Dermis microvascular lymphatic vessel endothelial cell (primary cell): Measurements from ENCODE around the gene FAP. TPM values are rescaled to one million over a fixed set of nuclear protein-coding genes. Genes with fewer than 3 reads are reported as not detected.
A peak's percentile ranks its signal among the peaks of the same experiment; 100 is the strongest.

Source experiments
- DNase-seq, 2 donors: peaks; one replicate each; pipeline versions ENCODE4 v3.0.0 to v3.0.0-alpha.2; 2010; ENCODE audit warnings: low read depth in 2 of 2
- total RNA-seq: library from RNA; depleted of rRNA; stranded (reverse); fragments of >200 nt; gene quantifications from 2 replicates; pipeline ENCODE4 v1.2.1, GENCODE V29; 2014

Gene FAP
- total RNA-seq, 1 donor from 2014 or later, result 1.3 TPM

DNA sequence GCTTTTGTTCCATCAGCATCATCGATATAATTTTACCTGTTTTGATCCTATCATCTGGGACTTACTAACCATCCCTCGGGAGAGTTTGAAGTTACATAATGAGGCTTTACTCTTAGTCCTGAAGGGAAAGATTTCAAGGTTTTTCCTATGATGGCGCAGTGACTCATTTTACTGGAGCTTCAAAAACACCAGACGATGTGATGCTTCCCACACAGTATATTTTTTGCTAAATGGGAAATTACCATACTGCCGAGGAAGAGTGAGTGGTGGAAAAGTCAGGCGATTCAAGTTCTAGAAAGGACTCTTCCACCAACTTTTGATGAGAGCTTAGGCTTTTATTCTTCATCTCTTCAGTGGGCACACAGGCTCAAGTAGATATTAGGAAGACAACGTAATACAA, 46.6 kb downstream of the FAP start:
- no peak for DNase-seq

DNA sequence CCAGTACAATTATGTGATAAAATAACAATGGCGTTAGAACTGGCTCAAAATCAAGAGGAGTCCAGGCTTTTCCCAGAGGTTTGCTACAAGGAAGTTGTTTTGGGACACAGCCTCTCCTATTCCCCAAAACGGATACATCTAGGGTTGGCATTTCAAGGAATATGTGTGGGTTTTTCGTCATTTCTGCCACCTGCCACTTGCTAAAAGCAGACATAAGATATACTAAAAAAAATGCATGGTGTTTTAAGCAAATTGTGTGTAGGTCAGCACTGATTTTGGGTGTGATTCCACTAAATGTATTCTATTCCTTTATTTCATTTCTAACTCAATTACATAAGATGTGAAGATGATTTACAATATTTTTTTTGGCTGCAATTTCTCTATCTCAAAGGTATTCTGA, 54.8 kb downstream of the FAP start:
- DNase-seq, result no peak

DNA sequence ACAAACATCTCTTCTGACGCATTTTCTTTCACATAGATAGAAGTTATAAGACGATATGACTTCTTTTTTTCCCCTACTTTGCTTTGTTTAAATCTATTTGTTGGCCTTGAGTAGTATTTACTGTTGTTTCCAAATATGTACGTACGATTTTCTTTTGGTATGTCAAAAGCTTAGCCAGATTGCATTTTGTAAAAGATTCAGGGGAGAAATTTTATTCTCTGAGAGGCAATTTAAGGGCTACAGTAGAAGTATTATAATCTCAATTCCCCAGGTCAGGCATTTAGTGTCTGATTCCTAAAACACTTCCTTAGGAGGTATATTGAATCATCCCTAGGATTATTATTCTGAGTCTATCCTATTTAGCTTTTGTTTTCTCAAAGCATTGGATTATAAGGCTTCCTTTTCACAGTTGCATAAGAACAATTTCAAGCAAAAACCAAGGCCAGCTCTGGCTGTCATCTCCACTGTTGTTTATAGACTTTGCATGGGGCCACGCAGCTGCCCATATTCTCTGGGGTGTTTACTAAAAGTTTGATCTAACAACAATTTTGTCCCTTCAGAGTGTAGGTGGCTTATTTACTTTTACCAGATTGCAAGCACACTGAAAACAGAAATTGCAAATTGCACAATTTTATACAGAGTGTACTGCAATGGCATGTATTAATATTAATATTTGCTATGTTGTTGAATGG, 57.6 kb downstream of the FAP start:
- DNase-seq, result no peak

- peak; percentile 12 to 41 for DNase-seq
Measured at GRCh38 chr2:162184821-162185450, 58.3 kb downstream of the FAP start.

GRCh38 chr2:162184359-162184758, 58.9 kb downstream of the FAP start:
- DNase-seq, result no peak

- DNase-seq, result no peak
Measured at GRCh38 chr2:162182395-162182794, 60.9 kb downstream of the FAP start.

DNA sequence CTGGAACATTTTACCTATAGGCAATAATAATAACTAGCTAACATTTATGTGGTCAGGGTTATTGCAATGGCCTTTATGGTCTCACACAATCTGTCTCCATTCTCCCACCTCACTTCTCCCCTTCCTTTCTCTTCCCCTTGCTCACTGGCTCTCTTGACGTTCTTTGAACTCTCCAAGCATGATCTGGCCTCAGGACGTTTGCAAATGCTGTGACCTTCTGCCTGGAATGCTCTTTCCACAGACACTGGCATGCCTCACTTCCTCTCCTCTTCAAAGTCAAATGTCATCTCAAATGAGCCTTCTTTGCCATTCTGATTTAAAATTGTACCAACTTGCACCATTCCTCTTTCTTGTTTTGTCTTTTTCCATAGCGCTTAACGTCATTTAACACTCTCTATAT, 65.9 kb downstream of the FAP start:
- no peak for DNase-seq

- DNase-seq, result no peak
Measured at GRCh38 chr2:162175714-162176113, 67.5 kb downstream of the FAP start.

DNA sequence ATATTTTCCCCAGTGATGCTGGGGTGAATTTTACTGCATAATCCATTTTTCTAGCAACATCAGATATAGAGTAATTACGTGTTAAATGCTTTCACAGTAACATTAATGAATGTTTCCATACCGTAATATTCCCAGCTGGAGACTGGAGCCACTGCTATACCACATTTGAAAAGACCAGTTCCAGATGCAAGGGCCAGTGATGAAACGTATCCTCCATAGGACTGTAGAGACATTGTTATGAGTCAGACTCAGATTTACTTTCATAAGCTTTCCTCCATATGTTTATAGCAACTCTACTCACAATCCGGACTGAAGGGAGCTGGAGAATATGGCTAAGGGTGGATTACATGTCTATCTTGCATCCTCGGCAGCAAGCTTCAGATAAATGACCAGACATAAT, 68.5 kb downstream of the FAP start:
- no peak for DNase-seq

GRCh38 chr2:162172802-162173370, 70.4 kb downstream of the FAP start:
- DNase-seq, result no peak

- no peak for DNase-seq
Measured at GRCh38 chr2:162166745-162167144, 76.5 kb downstream of the FAP start.

DNA sequence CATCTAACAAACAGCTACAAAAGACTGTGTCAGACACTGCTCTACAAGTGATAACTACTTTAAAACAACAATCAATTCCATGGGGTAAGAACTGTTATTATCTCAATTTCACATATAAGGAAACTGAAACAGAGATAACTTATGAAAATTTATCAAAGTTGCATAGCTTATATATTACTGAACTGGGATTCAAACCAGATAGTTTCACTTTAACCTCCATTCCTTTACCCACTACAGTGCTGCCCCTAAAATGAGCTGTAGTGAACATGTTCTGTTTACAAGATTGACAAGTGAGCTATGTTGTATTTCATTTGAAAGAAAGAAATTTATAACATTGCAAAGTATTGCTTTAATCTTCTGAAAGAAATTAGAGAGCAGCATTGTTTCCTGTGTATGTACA, 77.1 kb downstream of the FAP start:
- no peak for DNase-seq

DNA sequence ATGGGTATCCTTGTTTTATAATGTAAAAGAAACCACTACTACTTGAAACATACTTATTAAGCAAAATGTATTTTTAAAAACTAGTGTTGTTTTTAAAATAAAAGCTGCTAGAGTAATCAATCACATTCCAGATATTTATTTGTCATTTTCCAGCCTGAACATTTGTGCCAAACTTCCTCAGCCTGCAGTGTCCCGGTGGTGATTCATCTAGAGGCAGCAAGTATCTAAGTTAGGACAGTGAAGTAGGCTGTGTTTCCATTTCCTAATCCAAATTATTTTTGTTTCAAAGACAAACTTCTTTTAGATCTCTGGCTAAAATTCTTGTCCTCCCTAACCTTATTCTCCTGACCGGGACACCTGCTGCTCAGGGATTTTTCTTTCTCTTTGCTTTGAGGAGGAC, 78.4 kb downstream of the FAP start:
- no peak for DNase-seq

DNA sequence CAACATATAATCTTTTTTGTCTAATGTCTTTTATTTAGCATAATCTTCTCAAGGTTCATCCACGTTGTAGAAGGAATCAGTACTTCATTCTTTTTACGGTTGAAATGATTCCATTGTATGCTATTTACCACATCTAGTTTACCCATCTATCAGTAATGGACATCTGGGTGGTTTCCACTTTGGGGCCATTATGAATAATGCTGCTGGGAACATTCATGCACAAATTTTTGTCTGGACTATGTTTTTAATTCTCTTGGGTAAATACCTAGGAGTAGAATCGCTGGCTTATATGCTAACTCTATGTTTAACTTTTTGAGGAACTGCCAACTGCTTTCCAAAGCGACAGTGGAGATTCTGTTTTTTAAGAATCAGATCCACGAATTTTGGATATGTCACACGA, 83.8 kb downstream of the FAP start:
- no peak for DNase-seq

DNA sequence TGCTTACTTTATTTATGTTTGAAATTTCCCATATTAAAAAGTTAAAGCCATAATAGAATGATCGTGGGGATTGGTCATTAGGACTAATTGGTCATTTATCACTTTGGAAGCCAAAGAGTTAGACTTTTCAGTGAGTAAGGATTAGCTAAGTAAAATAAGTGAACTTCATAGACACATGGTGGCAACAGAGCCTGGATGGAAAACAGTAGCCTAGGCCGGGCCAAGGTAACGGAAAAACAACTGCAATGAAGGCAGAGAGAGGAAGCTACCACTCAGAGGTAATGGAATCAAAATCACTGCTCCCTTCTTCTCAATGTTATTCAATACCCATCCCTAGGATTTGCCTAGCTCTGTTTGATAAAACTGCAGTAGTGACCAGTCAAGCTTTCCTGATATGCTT, 87.1 kb downstream of the FAP start:
- no peak for DNase-seq

- DNase-seq, result no peak
Measured at GRCh38 chr2:162155093-162155492, 88.2 kb downstream of the FAP start.

GRCh38 chr2:162153608-162154224, 89.5 kb downstream of the FAP start:
- DNase-seq, result peak; percentile 7 to 64

DNA sequence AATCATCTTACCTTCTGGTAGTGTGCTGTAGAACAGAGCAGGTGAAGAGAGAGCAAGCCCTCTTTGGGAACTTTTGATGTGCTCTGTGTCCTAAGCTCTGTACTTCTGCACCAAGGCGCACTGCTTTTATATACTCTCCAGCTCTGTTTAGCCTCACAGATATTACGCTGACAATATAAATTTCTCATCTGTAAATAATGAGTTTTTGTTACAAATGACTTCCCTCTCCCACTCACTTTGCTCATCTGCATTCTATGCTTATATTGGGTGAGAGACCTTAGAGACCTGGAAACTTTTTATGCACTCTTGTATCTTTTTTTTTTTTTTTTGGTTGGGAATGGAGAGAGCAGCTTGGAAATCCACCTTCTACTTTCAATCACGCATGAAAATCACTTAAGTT, 91.1 kb downstream of the FAP start, which contains the start of gene GCG:
Gene GCG, minus strand, starts transcription at position 101 of the 400 bp plus-strand sequence. CDS start 3,069 bp downstream, outside the sequence.
- DNase-seq, result no peak

DNA sequence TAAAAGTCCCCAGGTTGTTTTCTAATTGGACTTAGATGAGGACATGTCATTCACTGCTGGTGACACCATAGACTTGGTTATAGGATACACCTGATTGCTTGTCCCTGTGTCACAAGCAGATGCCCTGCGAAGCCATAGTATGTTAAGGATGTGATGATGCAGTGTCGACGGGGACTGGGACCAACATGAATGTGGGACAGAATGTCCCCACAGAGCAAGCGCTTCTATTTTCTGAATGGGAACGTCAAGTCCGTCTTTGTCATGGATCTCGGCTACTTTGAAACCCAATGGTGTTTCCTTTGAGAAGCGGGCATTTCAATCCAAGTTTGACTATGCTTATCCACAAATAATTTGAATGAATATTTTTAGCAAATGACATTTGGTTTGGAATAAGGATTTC, 93.3 kb downstream of the FAP start:
- no peak for DNase-seq

DNA sequence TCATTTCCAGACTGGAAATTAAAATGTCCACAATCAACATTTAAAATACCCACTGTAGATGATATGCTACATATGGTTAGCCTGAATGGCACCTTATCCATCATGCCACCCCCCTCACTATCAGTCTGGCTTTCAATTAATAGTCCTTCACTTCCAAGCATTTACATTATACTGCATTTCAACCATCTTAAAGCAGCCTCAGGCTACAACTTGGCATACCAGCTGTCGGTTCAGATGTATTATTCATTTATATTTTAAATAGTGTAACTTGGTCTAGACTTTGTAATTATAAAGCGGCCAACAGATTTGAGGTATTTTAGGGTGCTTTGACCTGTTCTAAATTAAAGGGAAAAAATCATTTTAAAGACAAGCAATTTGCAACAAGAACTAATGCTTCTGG, 93.8 kb downstream of the FAP start:
- no peak for DNase-seq

GRCh38 chr2:162148956-162149355, 94.3 kb downstream of the FAP start:
- DNase-seq, result no peak

DNA sequence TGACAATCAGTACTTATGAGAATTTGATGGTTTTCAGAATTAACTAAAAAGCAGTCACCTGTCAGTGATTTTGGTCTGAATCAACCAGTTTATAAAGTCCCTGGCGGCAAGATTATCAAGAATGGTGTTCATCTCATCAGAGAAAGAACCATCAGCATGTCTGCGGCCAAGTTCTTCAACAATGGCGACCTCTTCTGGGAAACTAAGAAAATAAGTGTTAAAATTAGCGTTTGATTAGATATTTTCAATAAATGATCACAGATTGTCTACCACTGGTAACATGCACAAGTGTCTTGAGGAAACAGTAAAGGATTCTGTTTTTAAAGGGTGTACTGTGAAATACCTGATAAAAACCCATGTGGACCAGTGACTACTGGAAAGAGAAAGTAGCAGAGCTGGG, 99.3 kb downstream of the FAP start:
- no peak for DNase-seq

- no peak for DNase-seq
Measured at GRCh38 chr2:162138310-162138709, 104.9 kb downstream of the FAP start.
